ENCODE results near the gene RBM19. TPM values are rescaled to one million over a fixed set of nuclear protein-coding genes. Genes with fewer than 3 reads are reported as not detected.

The RBM19 gene
- total and polyA plus RNA-seq, 2 donors (not counting 3 experiments of a cell fraction or from before 2014, with no cell fraction given), result 13.2 to 34.4 TPM

DNA sequence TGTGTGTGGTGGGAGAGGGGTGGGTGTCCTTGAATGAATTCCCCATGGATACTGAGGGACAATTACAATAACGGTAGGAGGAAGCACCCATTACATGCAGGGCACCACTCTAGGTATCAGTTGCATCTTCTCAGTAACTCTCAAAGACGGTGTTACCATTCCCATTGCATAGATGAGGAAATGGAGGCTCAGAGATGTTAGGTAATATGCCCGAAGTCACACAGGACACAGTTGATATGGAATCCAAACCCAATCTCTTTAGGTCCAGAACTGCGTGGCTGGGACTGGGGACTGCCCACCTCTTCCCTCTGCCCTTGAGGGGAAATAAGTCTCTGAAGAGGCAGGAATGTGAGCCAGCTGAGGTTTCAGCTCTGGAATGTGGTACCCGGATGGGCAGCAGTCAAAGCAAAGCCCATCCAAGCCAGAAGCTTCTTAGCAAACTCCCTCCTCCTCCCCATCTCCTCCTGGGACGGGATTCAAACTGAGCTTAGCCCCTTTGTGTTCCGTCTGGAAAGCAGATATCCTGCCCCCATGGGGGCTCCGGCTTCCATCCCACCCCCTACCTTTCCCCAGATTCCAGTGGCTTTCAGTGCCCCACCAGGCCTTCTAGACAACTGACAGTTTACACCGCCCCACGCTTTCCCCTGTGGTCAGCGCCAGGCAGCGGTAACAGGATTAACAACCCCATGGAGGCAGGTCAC, 187.5 kb downstream of the RBM19 start:
- CTCF ChIA-PET, result no interaction called here

More for the DNA sequence above, 187.5 kb downstream of the RBM19 start:
- Histone ChIP-seq H3K4me1 (ENCODE audit: control insufficient read depth, extremely low read depth, insufficient read depth, low read length) (no peaks in the 10 kb centered on the region), H4K20me1 (replicated peaks; ENCODE audit: control insufficient read depth, extremely low read depth, insufficient read depth, low read length) (no peaks in the 10 kb centered on the region), H3K27me3 (ENCODE audit: control insufficient read depth in 2 of 2, insufficient read depth in 2 of 2, low read length in 2 of 2) (no peaks in the 10 kb centered on the region), H3K9me1 (replicated peaks; ENCODE audit: control insufficient read depth, extremely low read depth, insufficient read depth, low read length) (no peaks in the 10 kb centered on the region), H3K79me2 (ENCODE audit: control insufficient read depth, insufficient read depth, low read length) (no peaks in the 10 kb centered on the region), H3K9me3 (replicated peaks; ENCODE audit: control insufficient read depth, insufficient read depth, low read length) (no peaks in the 10 kb centered on the region), H3K9ac (replicated peaks; ENCODE audit: extremely low read depth, insufficient read depth, low read length) (no peak overlapping the region), H3K36me3 (ENCODE audit: control insufficient read depth in 2 of 2, extremely low read depth in 1 of 2, insufficient read depth in 2 of 2, low read length in 2 of 2) (no peaks in the 10 kb centered on the region), H3K27ac (ENCODE audit: insufficient read depth, low read depth, low read length) (no peak overlapping the region), H2AFZ (ENCODE audit: low read depth, low read length) (no peak overlapping the region), H3K4me3 (replicated peaks in 1 of 3; ENCODE audit: insufficient read depth in 1 of 3, low read depth in 1 of 3, low read length in 3 of 3) (no peak overlapping the region), H3K4me2 (ENCODE audit: insufficient read depth, low read length) (no peak overlapping the region)
- FAIRE-seq (no peak), DNase-seq (ENCODE audit: low read depth, low spot score) (no peak)
- dilution Hi-C loops (cut with MboI; ENCODE audit: extremely low pct_ligation_motif_present, low sequenced_read_pairs) (no loop called here), intact Hi-C loops (cut with micrococcal nuclease) (no loop called here)
- no TSS peak for BruUV-seq (replicated peaks)
- POLR2A ChIA-PET, result no interaction called here
- TF ChIP-seq, protein P1, sequence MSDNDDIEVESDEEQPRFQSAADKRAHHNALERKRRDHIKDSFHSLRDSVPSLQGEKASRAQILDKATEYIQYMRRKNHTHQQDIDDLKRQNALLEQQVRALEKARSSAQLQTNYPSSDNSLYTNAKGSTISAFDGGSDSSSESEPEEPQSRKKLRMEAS (IDR thresholded peaks at IDR 0.05; ENCODE audit: insufficient read depth, insufficient read length), result no peak
- TF ChIP-seq POLR2AphosphoS5 (IDR thresholded peaks at IDR 0.05; ENCODE audit: insufficient read depth, low read depth, low read length), result no peak
- TF ChIP-seq EZH2 (IDR thresholded peaks at IDR 0.05; ENCODE audit: borderline replicate concordance, low read depth, low read length, severe bottlenecking), result no peak
- TF ChIP-seq JUN (IDR thresholded peaks at IDR 0.05; ENCODE audit: borderline replicate concordance, insufficient read depth, insufficient read length, low read depth), result no peak
- TF ChIP-seq GATA2 (IDR thresholded peaks at IDR 0.05; ENCODE audit: insufficient read depth, insufficient read length, low read depth, low read length), result no peak
- TF ChIP-seq MYC (IDR thresholded peaks at IDR 0.05; ENCODE audit: low read depth, low read length), result no peak
- no peak for TF ChIP-seq POLR2A (IDR thresholded peaks at IDR 0.05; ENCODE audit: low read depth, low read length)
- no peak for TF ChIP-seq FOS (IDR thresholded peaks at IDR 0.05; ENCODE audit: borderline replicate concordance, insufficient read depth, low read length)
- no peak for TF ChIP-seq CTCF (IDR thresholded peaks at IDR 0.05; ENCODE audit: extremely low read depth in 1 of 2, insufficient read depth in 1 of 2, low read depth in 1 of 2, low read length in 2 of 2)

Measured in endothelial cell of umbilical vein (primary cell).